Epithelial cell of prostate (primary cell): Measurements from ENCODE around the gene PDE1A.

Experiments
- DNase-seq: peaks from one replicate; pipeline ENCODE4 v3.0.0-alpha.2; 2011; ENCODE audit warnings: low read depth, low spot score
- H3K27ac ChIP-seq: fragments of 450-650 bp; 2 replicates; pipeline ENCODE4 v1.5.1; 2017; ENCODE audit warnings: mild to moderate bottlenecking

PDE1A gene

DNA sequence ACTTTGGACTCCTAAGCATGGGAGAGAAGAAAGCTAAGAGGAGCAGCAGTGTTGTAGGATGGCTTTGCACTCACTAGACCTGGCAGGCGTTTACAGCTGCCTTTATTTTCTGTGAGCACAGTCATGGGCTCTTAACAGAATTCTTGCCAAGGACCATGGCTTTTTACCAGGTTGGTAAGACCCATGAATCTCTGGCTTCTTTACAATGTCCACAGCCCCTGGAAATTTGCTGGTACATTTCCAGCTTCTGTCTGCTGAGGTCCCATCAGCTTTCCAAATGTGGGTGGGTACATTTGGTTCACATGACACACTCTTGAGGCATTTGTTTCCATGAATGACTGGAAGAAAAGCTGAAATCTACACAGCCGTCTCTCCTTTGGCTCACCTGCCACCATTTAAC, 278.5 kb downstream of the PDE1A start:
- no peak for DNase-seq
- no peak overlapping the region for H3K27ac ChIP-seq

DNA sequence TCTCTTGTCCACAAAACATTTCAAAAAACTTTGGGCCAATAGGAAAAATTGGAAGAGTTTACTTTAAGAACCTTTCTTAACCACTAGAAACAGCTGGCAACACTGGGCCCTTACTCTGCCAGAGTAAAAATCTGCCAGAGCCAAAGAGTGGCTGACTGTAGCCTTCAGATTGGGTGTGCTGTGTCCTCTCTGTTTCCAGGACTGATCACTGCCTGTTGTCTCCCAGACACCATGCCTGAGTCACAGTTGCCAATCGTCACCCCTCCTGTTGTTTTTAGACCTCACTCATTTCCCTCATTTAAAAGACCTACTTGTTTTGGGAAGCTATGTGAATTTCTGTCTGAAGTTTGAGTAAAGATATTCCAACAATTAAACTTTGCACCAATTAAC, 282.1 kb downstream of the PDE1A start:
- no peak for DNase-seq

DNA sequence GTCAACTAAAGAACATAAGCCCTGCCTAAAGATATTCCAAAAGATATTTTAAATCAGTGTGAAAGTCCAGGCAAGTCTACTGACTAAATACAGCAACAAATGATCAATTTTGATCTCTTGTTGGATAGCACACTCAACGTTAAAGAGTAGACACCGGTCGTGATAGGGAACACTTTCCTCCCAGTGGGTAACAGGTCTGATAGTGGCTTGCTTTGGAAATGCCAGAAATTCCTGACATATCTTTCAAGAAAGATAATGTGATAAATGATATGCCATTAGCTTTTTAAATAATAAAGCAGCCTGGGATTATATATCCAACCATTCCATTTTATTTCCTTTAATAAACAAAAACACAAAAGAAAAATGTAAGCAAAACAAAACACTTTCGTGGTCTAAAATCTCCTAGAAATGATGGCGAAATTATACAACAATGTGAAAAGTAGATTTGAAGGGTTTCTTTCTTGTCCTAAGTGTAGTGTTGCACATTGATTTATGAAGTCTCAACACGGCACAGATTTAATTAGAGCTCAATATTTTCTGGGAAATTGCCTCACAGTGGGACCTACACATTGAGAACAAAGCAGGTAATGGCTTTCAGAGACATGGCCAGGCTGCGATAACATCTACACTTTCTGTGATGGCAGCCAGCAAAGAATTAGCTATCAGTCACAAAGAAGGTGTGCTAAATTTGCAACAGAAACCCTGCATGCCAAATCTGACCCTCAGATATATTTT, 282.6 kb downstream of the PDE1A start:
- no peak for DNase-seq
- no peak overlapping the region for H3K27ac ChIP-seq

More for the DNA sequence above, 282.1 kb downstream of the PDE1A start:
- H3K27ac ChIP-seq, result no peak overlapping the region

DNA sequence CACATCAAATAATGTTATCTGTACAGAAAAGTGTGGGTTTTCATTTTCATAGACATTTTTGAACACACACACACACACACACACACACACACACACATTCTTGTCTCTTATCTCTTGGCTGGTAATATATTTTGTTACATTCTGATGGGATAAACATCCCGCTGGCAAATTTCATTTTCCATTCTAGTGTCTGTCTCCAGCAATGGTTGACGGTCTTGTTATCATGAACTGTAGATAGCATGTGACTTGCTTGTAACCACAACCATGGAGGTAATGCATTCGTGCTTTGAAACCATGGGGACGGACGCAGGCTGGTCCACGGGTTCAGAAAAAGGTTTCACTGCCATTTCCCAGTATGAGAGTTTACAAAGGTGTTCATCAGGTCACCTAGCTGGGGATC, 284.8 kb downstream of the PDE1A start:
- DNase-seq, result no peak
- H3K27ac ChIP-seq, result no peak overlapping the region

DNA sequence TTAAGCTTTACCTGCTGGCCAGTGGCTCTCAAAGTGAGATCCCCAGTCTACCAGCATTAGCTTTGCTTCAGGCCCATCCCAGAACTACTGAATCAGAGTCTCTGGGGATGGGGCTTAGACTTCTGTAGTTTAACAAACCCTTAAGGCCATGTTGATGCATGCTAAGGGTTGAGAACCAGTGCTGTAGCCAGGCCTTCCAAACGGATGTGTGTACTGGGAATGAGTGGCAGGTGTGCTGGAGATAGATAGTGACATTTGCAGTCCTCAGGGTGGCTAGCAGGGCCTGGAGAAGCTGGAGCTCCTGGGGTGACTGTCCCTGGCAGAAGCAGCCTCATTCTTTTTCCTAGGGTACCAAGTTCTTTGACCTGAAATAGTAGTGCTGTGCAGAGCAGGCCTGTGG, 292.6 kb downstream of the PDE1A start:
- no peak for DNase-seq
- no peak overlapping the region for H3K27ac ChIP-seq

DNA sequence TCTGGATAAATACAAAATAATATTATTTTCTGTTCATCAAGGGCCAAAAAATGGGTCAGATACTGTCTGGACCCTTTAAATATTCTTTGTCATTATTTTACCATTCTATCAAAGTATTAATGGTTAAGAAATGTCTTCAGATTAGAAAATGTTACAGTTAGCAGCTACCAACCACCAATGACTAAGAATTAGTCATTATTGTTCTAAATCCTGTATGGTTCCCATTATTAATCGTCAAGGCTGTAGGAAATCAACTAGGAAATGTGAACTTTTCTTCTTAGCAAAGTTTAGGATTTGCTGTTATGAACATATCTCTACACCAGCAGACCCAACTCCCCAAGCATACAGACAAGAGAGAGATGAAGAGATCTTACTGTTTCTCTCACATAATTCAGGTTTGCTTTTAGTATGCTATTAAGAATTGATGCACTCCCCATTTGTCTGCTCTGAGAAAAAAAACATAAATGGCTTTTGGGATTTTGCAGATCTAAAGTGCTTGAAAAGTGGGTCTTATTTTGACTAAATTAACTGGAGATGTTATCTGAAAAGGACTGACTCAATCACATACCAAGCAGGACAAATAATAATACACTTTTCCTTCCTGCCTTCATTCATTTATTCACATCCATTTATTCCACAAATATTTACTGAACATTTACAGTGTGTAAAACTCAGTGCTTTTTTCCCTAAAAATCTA, 293.5 kb downstream of the PDE1A start:
- H3K27ac ChIP-seq, result no peak overlapping the region
- DNase-seq, result no peak

DNA sequence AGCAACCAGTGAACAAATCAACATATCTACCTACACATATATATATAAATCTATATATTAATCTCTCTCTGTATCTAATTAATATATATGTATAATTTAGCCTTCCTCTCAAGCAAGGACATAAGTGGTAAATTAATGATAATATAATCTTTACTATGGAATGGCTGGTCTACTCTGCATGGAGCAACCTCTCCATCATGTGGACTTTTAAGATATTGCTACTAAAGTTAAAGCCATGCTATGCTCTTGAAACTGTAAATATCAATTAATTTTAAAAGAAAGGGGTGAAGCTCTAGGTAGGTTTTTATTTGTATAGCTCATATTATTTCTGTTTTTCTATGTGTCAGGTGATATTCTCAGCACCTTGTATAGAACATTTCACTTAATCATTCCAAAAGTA, 294.2 kb downstream of the PDE1A start:
- no peak for DNase-seq
- no peak overlapping the region for H3K27ac ChIP-seq

DNA sequence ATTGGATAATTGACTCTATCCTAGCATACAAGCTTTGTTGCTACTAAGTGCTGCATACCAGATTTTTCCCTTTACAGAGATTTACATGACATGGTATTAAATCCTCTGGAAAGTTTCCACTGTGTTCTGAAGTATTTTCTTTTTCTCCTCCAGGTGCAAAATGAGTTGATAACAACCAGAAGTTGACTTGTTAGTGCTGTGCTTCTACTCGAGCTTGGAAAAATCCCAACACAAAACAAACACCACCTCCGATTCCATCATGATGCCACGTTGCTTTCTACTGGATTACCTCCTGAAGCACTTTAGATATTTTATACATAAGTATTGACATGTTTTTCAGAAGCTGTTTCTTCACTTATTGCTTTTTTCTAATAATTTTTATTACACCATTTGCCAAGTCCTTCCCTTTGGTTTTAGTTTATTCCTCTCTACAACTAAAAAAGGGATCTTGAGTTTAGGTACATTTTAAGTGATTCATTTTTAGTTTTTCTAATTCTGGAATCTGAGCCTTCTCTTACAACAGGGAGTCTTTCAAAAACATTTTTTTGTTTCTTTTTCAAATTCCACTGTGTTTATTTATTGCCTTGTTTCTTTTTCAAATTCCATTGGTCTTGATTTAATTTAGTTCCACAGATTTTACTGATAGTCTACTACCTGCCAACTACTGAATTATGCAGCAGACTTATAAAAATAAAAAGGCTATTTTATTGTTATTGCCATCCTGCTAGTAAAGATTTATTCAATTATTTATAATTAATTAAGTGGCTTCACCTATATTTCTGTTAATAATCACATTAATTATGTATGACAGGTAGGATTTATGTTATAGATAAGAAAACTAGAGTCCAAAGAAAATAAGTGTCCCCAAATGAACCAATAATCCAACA, 297.8 kb downstream of the PDE1A start:
- no peak overlapping the region for H3K27ac ChIP-seq
- no peak for DNase-seq

DNA sequence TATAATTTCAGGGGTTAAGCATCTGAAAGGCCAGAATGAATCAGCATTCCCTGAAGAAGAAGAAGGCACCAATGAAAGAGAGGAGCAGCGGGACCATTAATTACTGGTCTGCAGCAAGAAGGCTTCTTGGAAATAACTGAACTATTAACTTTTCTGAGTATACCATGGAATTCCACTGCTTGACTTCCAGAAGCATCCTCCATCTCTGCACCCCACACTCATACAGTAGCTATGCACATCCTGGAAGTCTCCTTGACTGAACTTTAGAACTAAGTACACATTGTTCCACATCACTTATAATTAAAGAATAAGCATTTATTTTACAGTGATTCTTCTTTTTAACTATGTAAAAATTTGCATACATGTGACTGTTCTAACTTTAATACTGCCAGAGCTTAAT, 309.6 kb downstream of the PDE1A start:
- H3K27ac ChIP-seq, result no peak overlapping the region
- DNase-seq, result no peak

DNA sequence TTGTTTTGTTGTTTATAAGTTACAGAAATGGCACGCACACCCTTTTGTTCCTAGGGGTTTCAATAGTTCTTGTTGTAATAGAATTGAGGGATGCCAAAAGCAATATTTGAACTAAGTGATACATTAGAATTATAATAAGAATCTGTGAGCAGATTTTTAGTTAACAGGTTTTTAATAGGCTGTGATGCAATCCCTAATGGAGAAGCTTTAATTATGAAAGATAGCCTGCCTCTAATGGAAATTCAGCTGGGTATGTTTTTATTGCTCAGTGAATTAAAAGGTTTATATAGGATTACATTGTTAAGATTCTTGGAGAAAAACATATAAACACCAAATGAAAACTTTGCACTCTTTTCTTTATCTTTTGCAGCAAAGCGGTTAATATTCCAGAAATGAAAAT, 310.1 kb downstream of the PDE1A start:
- H3K27ac ChIP-seq, result no peak overlapping the region
- no peak for DNase-seq

DNA sequence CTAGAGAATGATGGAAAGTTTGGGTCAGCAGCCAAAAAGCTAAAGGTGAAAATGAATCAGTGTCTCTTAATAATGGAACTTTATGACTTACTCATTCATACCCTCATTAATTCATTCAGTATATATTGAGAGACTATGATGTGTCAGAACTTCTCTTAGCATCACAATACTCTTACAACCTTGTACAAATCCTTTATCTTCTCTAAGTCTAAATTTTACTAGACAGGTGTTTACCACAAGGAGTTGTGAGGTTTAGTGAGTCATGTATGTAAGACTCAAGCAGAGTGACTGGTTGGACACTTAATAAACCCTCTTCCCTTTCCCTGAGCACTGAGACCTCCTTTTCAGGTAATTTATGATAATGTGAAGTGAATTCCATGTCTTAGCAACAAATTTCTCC, 311.6 kb downstream of the PDE1A start:
- DNase-seq, result peak; percentile 61
- no peak overlapping the region for H3K27ac ChIP-seq

DNA sequence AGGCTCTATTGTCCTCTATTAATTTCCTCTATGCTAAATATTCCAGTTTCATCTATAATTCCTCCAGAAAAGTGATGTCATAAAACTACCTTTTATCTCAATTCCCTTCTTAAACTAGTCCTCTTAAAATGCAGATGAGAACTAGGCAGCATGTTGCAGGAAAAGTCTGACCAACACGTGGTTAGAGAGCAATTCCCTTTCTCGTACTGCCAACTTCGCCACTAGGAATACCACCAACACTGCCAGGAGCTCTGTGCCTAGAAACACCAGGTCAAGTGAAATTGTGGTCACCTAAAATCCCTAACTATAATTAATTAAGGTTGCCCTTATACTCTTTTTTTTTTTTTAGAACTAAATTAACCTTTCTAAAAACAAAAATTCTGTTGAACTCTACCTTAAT, 313.5 kb downstream of the PDE1A start:
- H3K27ac ChIP-seq, result no peak overlapping the region
- DNase-seq, result no peak

DNA sequence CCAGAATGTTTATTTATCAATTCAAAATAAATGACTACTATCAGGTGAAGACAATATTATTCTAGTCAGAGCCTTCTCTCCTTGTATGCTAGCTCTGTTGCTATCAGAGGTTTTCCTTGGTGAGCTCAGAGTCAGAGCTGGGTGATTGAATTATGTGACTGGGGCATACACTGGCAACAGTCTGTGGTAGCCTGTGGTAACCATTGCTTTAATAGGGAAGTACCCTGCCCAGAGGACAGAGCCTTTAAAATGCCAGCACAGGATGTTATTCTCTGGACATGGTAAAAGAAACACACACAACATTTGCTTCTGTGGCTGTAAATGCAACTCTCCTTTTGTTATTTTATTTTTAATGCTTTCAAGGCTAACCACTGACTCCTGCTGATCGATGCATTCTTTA, 316.5 kb downstream of the PDE1A start:
- no peak overlapping the region for H3K27ac ChIP-seq
- DNase-seq, result no peak

DNA sequence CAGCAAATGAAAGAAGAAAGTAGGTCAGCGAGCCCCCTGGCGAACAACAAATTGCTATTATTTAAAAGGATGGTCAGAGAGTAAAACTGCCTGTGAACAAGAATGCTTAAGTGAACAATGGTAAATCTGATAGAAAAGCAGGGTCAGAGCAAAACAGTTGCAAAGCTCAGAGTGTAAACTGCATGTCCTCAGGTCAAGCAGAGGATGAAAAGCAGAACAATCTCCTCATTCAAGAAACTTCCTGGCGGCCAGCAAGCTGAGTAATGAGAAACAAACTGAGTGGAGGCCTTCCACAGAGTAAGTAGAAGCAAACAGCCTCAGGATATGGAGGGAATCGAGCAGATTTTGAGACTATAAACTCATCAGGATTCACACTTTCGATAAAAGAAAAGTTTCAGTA, 323.3 kb downstream of the PDE1A start:
- H3K27ac ChIP-seq, result no peak overlapping the region
- no peak for DNase-seq

DNA sequence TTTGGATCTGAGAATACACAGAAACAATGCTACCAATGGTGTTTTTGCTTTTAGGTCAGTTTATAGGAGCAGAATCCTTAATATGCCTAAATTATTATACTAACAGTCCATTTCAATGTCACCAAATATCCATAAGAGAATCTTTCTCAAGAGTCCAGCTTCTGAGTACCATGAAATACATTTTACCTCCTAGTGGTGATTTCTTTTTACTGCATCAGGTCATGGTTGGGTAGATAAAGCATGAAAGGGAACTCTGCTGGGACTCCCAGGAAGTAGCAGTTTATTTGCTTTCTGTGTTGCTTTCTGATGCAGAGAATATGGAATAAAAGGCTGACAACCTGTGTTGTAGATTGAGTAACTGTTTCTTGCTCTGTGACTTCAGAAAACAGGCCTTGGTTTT, 325.6 kb downstream of the PDE1A start:
- DNase-seq, result no peak

DNA sequence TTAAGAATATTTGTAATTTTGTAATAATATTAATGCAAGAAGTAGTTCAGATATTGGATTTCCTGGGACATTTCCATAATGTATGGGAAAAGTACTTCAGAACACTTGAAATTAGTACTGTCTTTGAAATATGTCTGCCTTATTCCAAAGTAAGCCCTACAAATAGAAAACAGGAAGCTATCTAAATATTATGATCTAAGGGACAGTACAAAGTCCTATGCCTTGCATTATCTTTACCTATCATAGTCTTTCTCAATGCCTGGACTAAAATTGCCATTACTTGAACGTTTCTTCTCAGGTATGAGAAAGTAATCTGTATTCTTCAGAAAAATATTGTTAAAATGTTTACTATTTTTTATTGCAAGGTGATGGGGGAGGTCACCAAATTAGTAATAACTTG, 328.2 kb downstream of the PDE1A start:
- DNase-seq, result no peak
- H3K27ac ChIP-seq, result no peak overlapping the region

More for the DNA sequence above, 325.6 kb downstream of the PDE1A start:
- no peak overlapping the region for H3K27ac ChIP-seq

DNA sequence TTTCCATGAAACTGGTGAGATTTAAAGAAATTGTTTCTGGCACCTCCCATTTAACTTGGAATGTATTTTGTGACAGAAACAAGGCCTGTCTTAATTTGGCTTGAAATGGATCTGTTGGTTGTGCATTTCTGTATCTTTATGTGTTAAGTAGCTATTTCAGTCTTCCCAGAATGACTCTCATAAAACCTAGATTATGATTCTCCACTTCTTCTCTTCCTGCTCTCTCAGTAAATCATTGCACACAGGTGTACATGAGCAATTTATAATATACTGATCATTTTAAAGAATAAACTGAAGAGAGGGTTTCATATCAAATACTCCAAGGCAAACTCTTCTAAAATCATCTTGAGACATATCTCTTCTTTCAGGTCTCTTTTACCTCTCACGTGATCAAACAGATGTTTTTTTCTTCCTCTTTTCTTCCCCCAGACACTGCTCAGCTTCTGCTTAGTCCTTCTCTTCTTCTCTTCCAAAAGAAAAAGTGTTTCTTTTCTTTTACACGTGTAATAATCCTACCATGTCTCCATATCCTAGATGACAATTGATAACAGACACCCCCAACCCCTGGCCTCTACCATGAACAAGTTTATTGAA, 329.2 kb downstream of the PDE1A start:
- no peak for DNase-seq
- no peak overlapping the region for H3K27ac ChIP-seq

DNA sequence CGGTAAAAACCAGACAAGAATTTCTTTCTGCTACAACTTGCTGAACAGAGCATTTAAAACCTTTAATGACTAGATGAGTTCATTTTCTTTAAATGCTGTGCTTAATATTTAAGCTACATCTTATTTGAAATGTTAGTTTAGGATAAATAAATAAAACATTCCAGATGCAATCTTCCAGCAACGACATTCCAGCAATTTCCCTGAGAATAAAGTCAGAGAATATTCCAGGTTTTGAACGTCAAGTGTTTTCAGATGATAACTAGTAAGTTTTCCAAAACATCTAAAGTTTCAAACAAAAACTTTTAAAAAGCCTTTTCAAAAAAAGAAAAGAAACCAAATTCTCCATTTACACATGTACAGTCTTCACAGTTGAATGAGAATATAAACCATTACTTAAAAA, 336.4 kb downstream of the PDE1A start:
- no peak overlapping the region for H3K27ac ChIP-seq
- no peak for DNase-seq
